DMS153 (cell line): ENCODE measurements around the gene GAP43.
"Not testable (repeated sequence)": the region's sequence is repeated elsewhere in the genome, so short reads cannot be mapped to it uniquely, and the experiment has no call there.

Experiments
- DNase-seq: peaks from one replicate; lab custom pipeline; 2025; lab: John Stamatoyannopoulos, UW

GAP43 gene

GRCh38 chr3:115698851-115699591, 75.7 kb downstream of the GAP43 start:
- DNase-seq, result peak; percentile 19

DNA sequence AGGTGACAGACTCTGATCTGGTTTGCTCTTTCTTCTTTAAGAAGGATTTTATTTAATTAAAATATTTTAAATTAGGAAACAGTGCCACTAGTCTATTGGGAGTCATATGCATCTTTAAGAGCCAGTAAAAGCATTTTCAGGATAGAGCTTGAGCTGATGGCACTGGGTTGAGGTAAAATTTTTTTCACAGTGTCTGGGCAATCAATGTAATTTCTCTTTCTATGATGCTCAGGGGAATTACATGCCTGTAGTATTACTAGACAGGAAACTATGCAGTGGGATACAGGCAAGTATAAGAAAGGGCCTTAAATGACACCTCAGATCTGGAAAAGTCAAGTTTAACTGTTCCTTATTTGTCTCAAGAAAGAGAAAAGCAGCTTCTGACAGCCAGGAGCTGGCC, 76.4 kb downstream of the GAP43 start:
- DNase-seq, result no peak

DNA sequence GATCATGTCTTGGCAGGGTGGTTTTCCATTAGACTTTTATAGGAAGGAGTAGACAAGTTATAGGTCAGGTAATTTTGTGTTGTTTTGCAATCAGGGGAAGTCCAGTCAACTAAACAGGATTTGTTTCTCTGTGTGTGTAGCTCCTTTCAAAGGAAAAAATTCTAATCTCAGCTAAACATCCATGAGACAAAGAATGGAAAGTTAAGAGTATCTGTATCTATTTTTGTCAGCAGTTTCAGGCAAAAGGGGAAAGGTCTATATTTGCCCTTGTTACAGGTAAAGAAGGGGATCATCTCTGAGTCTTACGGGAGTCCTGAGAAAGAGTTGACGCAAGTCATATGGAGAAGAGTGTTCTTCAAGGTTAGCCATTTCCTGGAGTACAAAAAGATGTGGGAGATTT, 79.3 kb downstream of the GAP43 start:
- no peak for DNase-seq

DNA sequence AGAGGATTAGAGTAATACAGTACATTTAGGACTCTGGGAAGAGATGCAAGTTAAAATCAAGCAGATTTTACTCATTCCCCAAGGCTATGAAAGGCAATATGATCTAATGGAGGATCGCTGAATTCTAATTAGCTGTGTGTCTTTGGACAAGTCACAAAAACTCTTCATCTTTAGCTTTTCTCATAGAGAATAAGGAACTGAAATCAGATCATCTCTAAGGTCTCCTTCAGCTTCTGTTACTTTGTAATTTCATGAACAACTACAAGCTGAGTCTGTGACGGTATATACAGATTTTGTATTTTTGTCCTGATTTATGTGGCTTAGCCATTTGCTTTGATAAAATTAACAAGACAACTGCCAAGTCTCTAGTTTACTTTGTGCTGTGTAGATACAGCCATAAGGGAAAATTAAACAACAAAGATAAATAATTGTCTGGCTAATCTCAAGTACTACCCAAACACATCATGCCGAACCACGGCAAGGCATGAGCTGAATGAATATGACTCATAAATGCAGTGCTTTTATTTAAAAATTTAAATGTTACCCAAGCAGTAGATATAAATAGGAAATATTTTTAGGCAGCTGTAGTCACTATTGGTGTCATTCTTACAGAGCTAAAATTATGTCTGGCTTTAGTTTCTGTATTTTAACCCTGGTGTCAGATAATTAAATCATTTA, 81.5 kb downstream of the GAP43 start:
- peak; percentile 46 for DNase-seq

DNA sequence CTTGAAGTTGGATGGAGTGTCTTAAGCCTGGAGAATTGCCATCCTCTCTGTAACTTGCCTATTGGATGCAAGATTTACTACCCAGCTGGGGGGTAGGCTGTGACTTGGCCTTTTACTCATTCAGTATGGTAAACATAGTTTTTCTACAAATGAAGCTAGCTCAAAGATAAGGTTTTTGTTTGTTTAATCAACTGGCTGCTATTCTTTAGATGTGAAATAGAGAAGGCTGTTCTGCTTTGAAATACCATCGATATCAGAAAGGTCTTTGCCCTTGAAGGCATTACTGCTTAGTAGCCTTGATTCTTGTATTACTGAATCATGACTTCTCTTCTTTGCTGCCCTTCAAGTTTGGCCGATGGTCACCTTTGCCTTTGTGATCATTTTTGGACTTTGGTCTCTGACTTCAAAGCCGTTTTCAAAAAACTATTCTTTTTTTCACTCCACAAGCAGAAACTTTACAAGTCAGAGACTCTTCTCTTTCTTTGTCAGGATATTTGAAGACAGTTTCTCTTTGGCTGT, 83.1 kb downstream of the GAP43 start:
- no peak for DNase-seq

DNA sequence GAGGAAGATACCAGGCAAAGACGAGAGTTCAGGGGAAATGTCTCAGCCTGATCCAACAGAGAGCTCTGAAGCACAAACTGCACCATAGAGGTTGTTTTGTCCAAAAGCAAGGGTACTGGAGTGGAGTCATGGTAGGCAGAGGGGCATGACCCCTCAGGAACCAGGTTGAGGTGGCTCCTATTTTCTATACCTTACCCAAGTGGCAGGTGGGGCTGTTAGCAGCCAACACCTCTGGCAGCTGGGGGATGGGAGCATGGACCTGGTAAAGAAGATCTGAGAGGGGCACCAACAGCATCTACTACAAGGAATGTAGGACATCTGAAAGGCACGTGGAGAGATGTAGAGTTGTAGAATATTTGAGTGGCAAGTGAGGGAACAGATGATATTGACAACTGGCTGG, 85.2 kb downstream of the GAP43 start:
- no peak for DNase-seq

- no peak for DNase-seq
These were observed 85.8 kb downstream of the GAP43 start for GRCh38 chr3:115709093-115709492.

DNA sequence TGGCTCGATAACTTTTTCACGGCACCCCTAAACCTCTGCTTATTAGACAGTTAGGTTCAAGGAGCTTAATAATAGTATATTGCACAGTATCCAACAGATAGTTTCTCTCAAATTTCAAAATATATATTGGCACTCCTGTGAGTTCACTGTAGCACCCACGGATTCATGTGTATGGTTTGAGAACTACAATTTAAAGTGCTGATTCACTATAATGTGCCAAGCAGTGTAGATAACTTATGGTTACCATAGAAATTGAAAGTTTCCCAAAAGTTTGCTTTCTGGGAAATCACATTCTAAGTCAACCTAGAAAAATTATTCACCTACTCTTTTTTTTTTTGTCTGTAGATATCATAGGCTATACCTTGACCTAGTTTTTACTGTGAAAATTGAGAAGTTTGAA, 86.6 kb downstream of the GAP43 start:
- DNase-seq, result no peak

DNA sequence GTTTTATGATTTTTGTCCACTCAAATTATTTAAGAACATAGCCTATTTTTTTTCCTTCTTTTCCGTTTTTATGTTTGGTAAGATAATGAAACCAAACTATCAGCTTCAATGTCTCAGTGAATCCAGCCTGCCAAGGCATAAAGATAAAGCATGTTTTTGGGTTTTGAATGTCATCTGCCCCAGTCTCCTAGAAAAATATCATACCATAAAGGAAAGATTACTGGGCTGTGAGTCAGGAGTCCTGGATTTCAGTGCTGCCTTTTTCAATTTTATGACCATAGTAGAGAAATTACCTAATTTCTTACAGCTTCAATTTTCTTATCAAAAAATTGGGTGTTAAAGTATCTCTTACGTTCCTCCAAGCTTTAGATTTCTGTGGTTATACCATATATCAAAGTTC, 87.5 kb downstream of the GAP43 start:
- no peak for DNase-seq

GRCh38 chr3:115712871-115713270, 89.6 kb downstream of the GAP43 start:
- DNase-seq, result no peak

- DNase-seq, result peak; percentile 97
These were observed 90.0 kb downstream of the GAP43 start for GRCh38 chr3:115713284-115713683.

GRCh38 chr3:115715241-115715745, 92.0 kb downstream of the GAP43 start:
- DNase-seq, result no peak

- no peak for DNase-seq
These were observed 97.7 kb downstream of the GAP43 start for GRCh38 chr3:115720983-115721382.

GRCh38 chr3:115725800-115726199, 102.5 kb downstream of the GAP43 start:
- DNase-seq, result no peak

DNA sequence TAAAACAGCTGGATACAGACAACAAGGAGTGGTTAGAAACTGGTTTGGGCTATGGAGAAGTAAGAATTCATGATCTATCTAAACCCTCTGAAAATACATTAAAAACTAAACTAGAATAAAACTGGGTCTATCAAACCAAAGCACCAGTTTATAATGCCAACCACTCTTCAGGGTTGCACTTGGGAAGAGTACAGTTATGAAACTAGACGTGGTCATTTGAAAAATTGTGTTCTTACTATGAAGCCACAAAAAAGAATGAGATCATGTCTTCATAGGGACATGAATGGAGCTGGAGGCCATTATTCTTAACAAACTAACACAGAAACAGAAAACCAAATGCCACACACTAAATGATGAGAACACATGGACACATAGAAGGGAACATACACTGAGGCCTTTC, 103.8 kb downstream of the GAP43 start:
- DNase-seq, result no peak

DNA sequence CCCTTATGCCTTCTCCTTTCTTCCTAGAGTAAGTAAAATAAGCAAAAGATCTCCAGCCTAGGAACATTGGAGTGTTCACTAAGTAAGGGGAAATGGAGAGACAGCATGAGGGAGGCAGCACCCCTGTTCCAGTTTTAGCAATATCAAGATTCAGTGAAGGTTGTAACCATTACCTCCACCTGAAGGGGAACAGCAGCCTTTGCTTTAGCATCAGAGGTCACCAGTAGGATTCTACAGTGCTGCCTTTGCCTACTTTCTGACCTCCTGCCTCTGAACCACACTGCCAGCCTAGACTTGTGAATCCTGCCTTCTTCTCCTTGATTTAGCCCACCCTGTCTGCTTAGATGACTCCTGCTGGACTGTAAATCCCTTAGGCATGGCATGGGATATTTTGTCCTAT, 104.7 kb downstream of the GAP43 start:
- DNase-seq, result no peak

DNA sequence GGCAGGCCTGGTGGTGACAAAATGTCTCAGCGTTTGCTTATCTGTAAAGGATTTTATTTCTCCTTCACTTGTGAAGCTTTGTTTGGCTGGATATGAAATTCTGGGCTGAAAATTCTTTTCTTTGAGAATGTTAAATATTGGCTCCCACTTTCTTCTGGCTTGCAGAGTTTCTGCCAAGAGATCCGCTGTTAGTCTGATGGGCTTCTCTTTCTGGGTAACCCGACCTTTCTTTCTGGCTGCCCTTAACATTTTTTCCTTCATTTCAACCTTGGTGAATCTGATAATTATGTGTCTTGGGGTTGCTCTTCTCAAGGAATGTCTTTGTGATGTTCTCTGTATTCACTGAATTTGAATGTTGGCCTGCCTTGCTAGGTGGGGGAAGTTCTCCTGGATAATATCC, 113.0 kb downstream of the GAP43 start:
- DNase-seq, result not testable (repeated sequence)

- DNase-seq, result no peak
These were observed 118.3 kb downstream of the GAP43 start for GRCh38 chr3:115741650-115742049.

GRCh38 chr3:115744516-115744915, 121.2 kb downstream of the GAP43 start:
- not testable (repeated sequence) for DNase-seq

GRCh38 chr3:115752978-115753377, 129.7 kb downstream of the GAP43 start:
- not testable (repeated sequence) for DNase-seq

DNA sequence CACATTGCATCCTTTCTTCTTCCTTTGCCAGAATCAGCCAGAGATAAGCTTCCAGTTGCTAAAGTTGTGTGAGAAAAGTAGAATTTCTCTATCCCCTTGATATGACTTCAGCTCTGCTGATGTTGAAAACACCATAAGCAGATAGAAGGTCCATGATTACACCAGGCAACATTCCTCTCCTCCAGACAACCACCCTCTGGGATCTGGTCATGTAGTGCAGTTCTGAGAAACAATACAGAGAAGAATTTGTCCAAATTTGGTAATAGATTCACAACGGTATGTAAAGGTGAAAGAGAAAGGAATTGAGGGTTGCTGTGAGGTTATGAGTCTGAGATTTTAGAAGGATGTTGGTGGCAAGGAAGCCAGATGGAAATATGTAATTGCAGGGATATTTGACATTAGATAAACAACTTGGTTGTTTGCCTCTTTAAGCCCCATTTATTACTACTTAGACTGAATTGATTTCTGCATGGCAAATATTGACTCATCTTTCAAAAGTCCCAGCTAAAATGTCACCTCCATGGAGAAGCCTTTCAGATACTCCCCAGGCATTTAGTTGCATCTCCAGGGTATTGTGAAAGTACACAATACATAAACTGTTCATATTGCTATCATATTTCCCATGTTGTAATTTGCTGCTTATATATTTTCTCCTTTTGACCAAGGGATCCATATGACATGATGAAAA, 134.9 kb downstream of the GAP43 start:
- peak; percentile 41 for DNase-seq

DNA sequence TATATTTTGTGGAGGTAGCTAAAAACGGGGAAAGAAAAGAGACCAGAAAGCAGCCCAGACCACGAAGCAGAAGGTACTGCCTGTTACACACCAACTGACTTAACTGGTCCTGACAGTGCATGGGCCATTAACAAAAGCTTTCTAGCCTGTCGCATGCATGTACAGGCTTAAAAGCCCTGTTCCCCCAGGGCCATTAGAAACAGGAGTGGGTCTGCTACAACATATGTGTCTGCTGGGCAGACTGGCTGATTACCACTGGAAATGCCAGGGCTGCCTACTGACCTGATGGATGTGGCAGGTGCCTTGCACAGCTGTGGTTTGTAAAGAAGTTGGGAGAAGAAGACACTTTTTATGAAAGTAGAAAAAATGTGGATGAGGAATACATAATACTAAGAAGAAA, 137.4 kb downstream of the GAP43 start:
- no peak for DNase-seq

DNA sequence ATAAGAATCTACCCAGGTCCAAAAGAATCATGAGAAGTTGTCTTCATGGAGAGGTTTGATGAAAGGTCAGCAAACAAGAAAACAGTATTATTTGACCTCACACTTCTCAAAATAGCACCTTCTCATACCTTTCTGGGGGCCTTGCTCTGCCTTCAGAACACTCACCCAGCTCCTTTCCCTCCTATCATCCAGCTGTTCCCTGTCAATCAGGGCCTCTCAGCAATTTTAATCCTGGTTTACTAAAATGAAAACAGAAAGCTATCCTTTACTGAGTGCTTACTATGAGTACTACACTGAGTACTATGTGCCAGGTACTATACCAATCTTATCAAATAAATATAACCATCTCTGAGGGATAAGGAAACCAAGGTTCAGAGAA, 138.6 kb downstream of the GAP43 start:
- DNase-seq, result no peak
